HG03378 (cell line): ENCODE results near the gene TCOF1.
A peak's percentile ranks its signal among the peaks of the same experiment; 100 is the strongest.

Source experiments
- ATAC-seq: cut with Tn5 transposase; IDR thresholded peaks from one replicate; pipeline ENCODE4 v1.9.1; 2021; ENCODE audit warnings: mild to moderate bottlenecking, moderate library complexity; ENCODE audit not compliant: unreplicated experiment

Gene TCOF1

GRCh38 chr5:150347451-150347850 lies 10.0 kb upstream of the TCOF1 start:
- ATAC-seq = no peak

DNA sequence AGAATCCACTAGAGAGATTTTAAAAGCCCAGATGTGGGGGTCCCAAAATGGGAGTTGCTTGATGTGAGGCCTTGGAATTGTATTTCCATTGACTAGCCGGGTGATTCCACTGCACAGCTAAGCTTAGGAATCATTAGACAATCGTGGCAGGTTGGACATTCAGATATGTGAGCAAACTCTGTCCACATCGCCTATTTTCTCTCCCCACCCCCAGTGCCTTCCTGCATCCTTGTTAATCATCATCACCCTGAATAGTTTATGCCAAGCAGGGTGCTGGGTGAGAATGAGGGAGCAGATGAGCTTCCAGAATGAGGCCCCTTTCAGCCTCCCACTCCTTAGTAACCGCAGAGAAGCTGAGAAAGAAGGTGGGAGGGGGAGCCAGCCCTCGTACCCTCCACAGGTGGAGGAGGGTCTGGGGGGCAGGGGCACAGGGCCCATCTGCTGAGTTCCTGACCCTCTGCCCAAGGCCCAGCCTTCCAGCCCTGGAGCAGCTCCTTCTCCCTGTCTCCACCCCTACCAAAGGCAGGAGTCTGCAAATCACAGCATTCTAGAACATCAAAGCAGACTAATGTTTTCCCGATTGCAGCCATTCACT lies 7.7 kb upstream of the TCOF1 start:
- no peak for ATAC-seq

DNA sequence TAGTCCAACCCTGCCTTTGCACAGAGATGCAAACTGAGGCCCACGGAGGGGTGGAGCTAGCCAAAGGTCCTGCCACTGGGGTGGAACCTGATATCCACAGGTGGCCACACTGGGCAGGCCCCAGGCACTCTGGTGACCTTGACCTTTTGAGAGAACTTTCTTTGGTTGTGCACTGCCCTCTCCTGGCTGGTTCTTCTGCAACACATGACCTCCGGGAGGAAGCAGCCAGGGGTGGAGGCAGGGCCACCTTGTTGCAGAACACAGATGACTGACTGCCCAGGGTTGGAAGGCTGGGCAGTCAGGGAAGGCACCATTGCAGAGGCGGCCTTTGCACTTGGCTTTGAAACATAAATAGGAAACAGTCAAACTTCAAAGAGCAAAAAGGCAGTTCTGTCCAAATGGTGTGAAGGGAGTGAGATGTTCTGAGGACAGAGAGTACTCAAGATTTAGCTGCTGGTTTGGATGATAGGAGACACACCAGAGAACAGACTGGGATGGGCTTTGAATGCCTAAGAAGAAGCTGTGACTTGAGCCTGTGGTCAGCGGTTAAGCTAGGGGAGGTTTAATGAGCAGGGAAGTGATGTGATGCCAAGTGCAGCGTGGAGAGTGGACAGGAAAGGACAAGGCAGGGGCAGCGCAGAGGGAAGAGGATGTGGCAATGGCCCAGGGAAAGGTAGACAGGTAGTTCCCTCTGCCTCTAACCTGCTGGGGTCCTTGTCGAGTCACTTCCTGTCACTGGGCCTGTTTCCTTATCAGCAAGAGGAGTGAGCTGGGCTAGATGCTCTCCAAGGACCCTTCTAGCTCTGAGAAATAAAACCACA lies 6.8 kb upstream of the TCOF1 start:
- peak; percentile 91 for ATAC-seq

DNA sequence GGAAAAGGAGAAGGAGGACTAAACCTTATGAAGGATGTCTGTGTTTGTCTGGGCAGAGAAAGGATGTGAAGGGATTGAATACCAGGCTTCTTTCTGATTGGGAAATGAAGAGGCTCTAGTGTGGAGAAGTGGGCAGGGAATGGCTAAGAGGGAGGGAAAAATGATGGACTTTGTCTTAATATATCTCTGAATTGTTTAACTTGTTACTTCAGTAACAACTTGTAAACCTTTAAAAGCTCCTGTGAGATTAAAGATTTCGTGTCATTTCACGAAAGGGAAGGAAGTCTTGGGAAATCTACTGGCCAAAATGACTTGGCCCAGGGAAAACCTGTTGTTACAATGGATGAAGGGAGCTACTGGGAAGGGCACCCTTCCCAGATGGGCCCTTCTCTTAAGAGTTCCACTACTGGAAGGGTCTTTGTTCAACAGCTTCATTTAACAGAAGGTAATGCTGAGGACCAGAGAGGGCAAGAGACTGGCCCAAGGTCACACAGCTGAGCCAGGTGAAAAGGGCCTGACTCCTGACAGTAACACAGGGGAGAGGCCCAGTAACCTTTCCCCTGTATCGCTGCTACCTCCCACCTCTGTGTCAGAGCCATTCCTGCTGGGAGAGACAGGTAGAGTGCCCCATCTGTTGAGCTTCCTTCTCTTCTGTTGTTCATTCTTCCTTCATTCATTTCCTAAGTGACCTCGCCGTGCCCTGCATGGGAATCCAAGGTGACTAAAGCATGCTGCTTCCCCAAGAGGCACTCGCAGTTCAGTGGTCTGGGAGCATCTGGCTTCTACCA lies 5.1 kb upstream of the TCOF1 start:
- ATAC-seq = no peak

GRCh38 chr5:150353032-150353675 lies 4.3 kb upstream of the TCOF1 start:
- ATAC-seq = no peak

DNA sequence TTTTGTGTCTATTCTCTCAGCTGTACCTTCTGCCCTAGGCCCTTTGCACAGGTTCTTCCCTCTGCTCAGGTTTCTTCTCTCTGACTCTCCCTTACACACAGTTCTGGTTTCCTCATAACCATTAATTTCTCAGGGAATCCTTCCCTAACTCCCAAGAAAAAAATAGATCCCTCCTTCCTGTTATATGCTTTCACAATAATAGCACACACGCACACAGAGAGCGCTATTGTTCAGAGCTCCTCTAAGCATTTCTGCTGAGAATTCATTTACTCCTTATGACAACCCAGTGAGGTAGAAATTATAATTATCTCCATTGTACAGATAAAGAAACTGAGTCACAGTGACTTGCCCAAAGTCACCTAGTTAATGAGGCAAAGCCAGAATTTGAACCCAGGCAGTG lies 1.7 kb upstream of the TCOF1 start:
- no peak for ATAC-seq

DNA sequence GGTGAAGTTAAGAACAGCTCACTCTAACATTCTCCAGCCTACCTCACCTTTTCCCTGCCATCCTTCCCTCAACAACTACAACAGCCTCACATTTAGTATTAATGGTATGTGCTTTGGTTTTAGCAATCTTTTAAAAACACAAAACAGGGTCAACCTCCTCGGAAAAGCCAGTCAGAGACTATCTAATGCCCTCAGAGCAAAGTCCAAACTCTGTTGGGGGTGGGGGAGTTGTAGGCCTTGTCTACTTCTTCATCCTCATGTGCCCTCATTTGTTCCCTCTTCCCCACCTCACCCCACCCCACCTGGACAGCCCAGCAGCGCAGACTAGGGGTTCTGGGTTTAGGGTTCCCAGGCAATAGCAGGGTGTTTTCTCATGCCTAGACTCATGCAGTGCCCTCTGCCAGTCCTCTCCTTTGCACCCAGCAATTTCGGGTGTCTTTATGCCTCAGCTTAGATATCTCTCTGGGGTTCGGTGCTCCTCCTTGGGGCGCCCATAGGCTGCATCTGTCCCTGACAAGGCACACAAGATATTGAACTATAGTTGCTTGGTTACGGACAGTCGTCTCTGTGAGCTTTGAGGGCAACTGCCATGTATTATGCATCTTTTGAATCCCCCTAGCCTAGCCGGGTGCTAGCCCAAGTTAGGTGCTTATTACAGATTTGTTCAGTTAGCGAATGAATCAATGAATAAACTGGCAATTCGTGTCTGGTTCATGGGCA lies 762 bp upstream of the TCOF1 start:
- ATAC-seq = no peak

DNA sequence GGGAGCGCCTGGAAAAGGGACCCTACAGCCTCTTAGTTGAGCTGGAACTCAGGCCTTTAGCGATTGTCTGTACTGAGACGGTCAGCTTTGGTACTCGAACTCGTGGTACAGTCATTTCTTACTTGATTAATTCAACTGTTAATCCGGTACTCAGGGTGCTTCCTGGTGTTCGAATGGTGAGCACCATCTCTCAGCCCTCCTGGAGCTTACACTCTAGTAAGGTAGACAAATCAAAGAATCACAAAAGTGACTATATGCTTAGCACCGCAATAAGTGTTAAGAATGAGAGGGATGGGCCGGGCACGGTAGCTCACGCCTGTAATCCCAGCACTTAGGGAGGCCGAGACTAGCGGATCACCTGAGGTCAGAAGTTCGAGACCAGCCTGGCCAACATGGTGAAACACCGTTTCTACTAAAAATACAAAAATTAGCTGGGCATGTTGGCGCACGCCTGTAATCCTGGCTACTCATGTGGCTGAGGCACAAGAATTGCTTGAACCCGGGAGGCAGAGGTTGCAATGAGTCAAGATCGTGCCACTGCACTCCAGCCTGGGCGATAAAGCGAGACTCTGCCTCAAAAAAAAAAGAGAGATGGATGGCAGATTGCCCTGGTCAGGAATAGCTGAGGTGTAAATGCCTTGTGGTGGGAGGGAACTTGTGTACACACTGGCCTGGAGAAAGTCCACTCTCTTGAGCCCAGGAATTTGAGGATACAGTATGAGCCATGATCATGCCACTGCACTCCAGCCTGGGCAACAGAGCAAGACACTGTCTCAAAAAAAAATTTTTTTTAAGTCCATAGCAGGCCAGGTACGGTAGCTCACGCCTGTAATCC lies 981 bp downstream of the TCOF1 start:
- ATAC-seq = no peak

DNA sequence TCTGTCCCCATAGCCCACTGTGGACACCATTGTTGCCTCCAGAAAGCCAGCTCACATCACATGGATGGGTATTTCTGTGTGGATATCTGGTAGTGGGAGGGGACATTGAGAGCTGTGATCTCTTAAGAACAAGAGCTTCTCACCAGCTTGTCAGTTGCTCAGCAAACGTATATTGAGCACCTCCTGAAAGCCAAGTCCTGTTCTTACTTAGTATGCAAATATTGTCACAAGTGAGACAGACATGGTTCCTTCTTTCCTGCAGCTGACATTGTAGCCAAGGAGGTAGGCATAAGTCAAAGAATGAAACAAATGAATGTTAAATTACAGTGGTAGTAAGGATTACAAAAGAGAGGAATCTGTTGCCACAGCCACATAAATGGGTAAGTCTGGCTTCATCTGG lies 3.8 kb downstream of the TCOF1 start:
- ATAC-seq = peak; percentile 34

DNA sequence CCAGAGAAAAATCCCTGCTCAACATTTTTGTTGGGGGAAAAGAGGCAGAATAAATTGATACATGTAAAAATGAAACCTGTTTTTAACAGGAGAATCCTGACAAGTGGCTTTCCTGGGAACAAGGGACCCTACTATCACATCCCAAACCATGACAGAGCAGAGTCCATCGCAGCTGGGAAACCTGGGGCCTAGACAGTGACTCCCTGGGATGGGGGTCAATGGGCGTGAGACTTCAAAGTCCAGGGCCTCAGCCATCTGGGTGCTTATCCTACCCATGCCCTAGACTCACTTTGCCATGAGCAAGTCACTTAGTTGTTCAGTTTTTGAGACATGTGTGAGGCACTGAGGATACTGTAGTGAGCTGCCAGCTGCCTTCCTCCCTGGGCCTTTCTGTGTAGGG lies 5.7 kb downstream of the TCOF1 start:
- ATAC-seq = no peak

DNA sequence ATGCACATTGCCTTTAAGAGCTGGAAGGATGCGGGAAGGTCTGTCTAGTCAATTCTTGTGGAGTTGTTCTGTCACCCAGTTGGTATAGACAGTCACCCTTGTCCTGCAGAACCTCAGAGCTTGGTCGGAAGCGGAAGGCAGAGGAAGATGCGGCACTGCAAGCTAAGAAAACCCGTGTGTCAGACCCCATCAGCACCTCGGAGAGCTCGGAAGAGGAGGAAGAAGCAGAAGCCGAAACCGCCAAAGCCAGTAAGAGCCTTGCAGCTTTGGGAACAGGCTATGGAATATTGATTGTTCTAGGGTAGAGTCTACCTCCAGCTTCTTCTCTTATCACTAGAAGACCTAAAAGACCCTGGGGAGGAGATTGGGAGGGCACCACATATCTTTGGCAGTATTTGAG lies 6.5 kb downstream of the TCOF1 start:
- ATAC-seq = no peak

DNA sequence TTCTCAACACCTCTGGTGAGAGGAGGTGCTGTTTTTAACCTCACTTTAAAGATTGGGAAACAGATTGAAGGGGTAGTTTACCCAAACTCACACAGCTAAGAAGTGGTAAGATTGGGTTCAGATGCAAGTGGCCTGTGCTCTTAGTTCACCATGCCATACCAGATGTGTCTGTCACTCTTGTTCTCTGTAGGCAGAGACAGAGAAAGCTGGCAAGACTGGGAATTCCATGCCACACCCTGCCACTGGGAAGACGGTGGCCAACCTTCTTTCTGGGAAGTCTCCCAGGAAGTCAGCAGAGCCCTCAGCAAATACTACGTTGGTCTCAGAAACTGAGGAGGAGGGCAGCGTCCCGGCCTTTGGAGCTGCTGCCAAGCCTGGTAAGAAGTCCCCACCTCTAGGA lies 11.0 kb downstream of the TCOF1 start:
- ATAC-seq = no peak

- no peak for ATAC-seq
Measured at GRCh38 chr5:150372639-150373038, 15.1 kb downstream of the TCOF1 start.

GRCh38 chr5:150374651-150375050 lies 17.2 kb downstream of the TCOF1 start:
- ATAC-seq = no peak

DNA sequence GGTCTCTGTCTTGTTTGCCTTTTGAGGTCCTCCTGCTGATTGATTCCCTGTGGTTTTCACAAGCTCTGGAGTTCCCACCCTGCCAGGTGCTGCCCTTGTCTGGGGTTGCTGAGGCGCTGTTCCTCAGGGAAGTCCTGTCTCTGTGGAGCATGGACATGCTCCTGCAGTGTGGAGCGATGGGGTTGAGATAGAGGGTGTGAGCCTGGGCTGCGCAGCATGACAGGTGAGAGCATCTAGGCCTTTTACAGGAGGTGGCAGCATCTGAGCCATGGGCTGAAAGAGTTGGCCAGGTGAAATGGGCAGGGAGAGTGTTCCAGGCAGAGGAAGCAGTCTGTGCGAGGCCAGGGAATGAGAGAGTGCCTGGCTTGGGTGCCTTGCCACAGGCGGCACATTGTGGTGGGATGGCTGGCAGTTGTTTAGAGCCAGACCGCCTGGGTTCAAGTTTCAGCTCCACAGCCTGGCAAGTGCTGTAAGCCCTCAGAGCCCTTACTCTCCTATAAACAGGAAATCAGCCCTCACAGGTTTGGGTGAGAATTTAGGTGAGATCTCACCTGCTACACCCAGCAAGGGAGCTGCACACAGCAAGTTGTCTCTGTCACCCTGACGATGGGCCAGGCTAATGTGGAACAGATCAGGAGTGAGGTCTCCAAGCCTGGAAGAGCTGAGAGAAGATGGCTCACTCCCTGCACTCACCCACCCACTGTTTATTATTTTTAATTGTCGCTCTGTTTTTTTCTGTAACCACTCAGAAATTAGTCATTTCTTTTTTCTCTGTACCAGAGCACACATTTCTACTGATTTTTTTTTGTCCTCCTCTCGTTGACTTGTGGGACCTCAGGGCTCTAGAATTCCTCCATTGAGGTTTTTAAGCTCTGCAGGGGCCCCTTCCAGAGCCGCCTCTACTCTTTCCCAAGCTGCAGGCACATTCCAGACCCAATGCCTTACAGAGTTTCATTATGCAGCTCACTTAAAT lies 19.6 kb downstream of the TCOF1 start:
- ATAC-seq = no peak

GRCh38 chr5:150377964-150378694 lies 20.6 kb downstream of the TCOF1 start:
- no peak for ATAC-seq

GRCh38 chr5:150384701-150385100 lies 27.2 kb downstream of the TCOF1 start:
- no peak for ATAC-seq
